Neural cell (in vitro differentiated cells): ENCODE measurements around the gene CEP55. TPM values are rescaled to one million over a fixed set of nuclear protein-coding genes. Genes with fewer than 3 reads are reported as not detected.

Experiments used
- H2AFZ ChIP-seq: fragments of 200-600, 300-800 bp; sonication (generic), shearing (Covaris generic); 2 replicates; pipeline ENCODE4 v1.6.0; 2014; ENCODE audit warnings: low read depth, mild to moderate bottlenecking, antibody characterized with exemption, low read length, moderate library complexity
- H3F3A ChIP-seq: fragments of 200-600 bp; shearing (Covaris generic); 2 replicates; pipeline ENCODE4 v1.6.1; 2016; ENCODE audit warnings: mild to moderate bottlenecking, moderate library complexity, mixed read lengths, antibody characterized with exemption, low read length; ENCODE audit not compliant: insufficient read depth, poor library complexity, severe bottlenecking
- H3K27ac ChIP-seq: fragments of 200-600, 300-800 bp; sonication (generic), shearing (Covaris generic); 2 replicates; pipeline ENCODE4 v1.5.1; 2014; ENCODE audit warnings: mild to moderate bottlenecking, low read length, moderate library complexity
- H3K27me3 ChIP-seq: fragments of 300-800, 200-600 bp; sonication (generic), shearing (Covaris generic); 2 replicates; pipeline ENCODE4 v1.6.0; 2014; ENCODE audit warnings: mild to moderate bottlenecking, low read depth, low read length, moderate library complexity; ENCODE audit not compliant: insufficient read depth
- H3K36me3 ChIP-seq: fragments of 300-800, 200-600 bp; sonication (generic), shearing (Covaris generic); 2 replicates; pipeline ENCODE4 v1.5.1; 2014; ENCODE audit warnings: mild to moderate bottlenecking, antibody characterized with exemption, low read length, moderate library complexity; ENCODE audit not compliant: insufficient read depth
- H3K4me2 ChIP-seq: fragments of 300-800, 200-600 bp; sonication (generic), shearing (Covaris generic); 2 replicates; pipeline ENCODE4 v1.6.0; 2014; ENCODE audit warnings: mild to moderate bottlenecking, low read length
- H3K4me3 ChIP-seq: fragments of 300-800, 200-600 bp; sonication (generic), shearing (Covaris generic); 2 replicates; pipeline ENCODE4 v1.5.1; 2014; ENCODE audit warnings: mild to moderate bottlenecking, low read length, moderate library complexity
- H3K79me2 ChIP-seq: fragments of 200-600 bp; shearing (Covaris generic); replicated peaks from 2 replicates; pipeline ENCODE4 v1.6.0; 2014; ENCODE audit warnings: mild to moderate bottlenecking, low read length, moderate library complexity; ENCODE audit not compliant: insufficient read depth
- H3K9ac ChIP-seq: fragments of 300-800, 200-600 bp; sonication (generic), shearing (Covaris generic); 2 replicates; pipeline ENCODE4 v1.6.1; 2016; ENCODE audit warnings: mild to moderate bottlenecking, low read length, mixed read lengths
- H3K9me2 ChIP-seq: fragments of 200-600 bp; shearing (Covaris generic); 2 replicates; pipeline ENCODE4 v1.6.1; 2016; ENCODE audit warnings: mild to moderate bottlenecking, low read length, mixed read lengths; ENCODE audit not compliant: insufficient read depth
- H3K9me3 ChIP-seq: fragments of 200-600, 300-800 bp; sonication (generic), shearing (Covaris generic); 2 replicates; pipeline ENCODE4 v1.6.1; 2016; ENCODE audit warnings: mild to moderate bottlenecking, mixed run types, low read length, moderate library complexity, mixed read lengths
- H4K20me1 ChIP-seq: fragments of 200-600 bp; shearing (Covaris generic); 2 replicates; pipeline ENCODE4 v1.6.1; 2016; ENCODE audit warnings: mild to moderate bottlenecking, mixed run types; ENCODE audit not compliant: insufficient read depth
- CTCF ChIP-seq: fragments of 450-650 bp; IDR thresholded peaks from 2 replicates; pipeline ENCODE4 v1.5.1; 2014; ENCODE audit warnings: antibody characterized with exemption, mild to moderate bottlenecking, moderate library complexity; ENCODE audit not compliant: poor library complexity, severe bottlenecking
- EP300 ChIP-seq: fragments of 450-650 bp; conservative IDR thresholded peaks from 2 replicates; pipeline ENCODE4 v1.6.1; 2014; ENCODE audit warnings: antibody characterized with exemption, mild to moderate bottlenecking, moderate library complexity; ENCODE audit not compliant: poor library complexity, severe bottlenecking
- EZH2 ChIP-seq: fragments of 200-600, 300-800 bp; shearing (Covaris generic), sonication (generic); IDR thresholded peaks from 2 replicates; pipeline ENCODE4 v1.6.1; 2014; ENCODE audit warnings: antibody characterized with exemption, low read length, borderline replicate concordance, mild to moderate bottlenecking; ENCODE audit not compliant: insufficient read depth, poor library complexity, severe bottlenecking
- MXI1 ChIP-seq: fragments of 450-650 bp; conservative IDR thresholded peaks from 2 replicates; pipeline ENCODE4 v1.6.1; 2014; ENCODE audit warnings: antibody characterized with exemption, mild to moderate bottlenecking; ENCODE audit not compliant: poor library complexity, severe bottlenecking
- POLR2AphosphoS5 ChIP-seq: IDR thresholded peaks from 2 replicates; pipeline ENCODE4 v1.6.1; 2012
- RAD21 ChIP-seq: fragments of 450-650 bp; conservative IDR thresholded peaks from 2 replicates; pipeline ENCODE4 v1.6.1; 2014; ENCODE audit warnings: antibody characterized with exemption, mild to moderate bottlenecking, moderate library complexity
- REST ChIP-seq: IDR thresholded peaks from 2 replicates; pipeline ENCODE4 v1.6.1; 2012; ENCODE audit warnings: borderline replicate concordance
- SMC3 ChIP-seq: fragments of 450-650 bp; conservative IDR thresholded peaks from 2 replicates; pipeline ENCODE4 v1.6.1; 2014; ENCODE audit warnings: antibody characterized with exemption, mild to moderate bottlenecking, moderate library complexity; ENCODE audit not compliant: poor library complexity
- TAF1 ChIP-seq: IDR thresholded peaks from 2 replicates; pipeline ENCODE4 v1.6.1; 2012; ENCODE audit warnings: low read depth
- polyA plus RNA-seq: library from polyadenylated mRNA; depleted of rRNA; stranded (reverse); fragments of >200 nt; gene quantifications from 2 replicates; pipeline ENCODE4 v1.2.3, GENCODE V29; 2014

Gene CEP55
- polyA plus RNA-seq, 1 donor from 2014 or later: 0.67 TPM

- Histone ChIP-seq H3K27ac (no peak overlapping the region), H3K79me2 (no peaks in the 10 kb centered on the region), H3K4me3 (no peak overlapping the region), H3F3A (no peaks in the 10 kb centered on the region), H3K9me3 (no peaks in the 10 kb centered on the region), H4K20me1 (no peaks in the 10 kb centered on the region), H3K9me2 (no peaks in the 10 kb centered on the region), H3K9ac (no peak overlapping the region), H3K36me3 (no peaks in the 10 kb centered on the region), H2AFZ (no peak overlapping the region), H3K4me2 (no peak overlapping the region), H3K27me3 (no peaks in the 10 kb centered on the region)
- TF ChIP-seq TAF1 (no peak), SMC3 (no peak), POLR2AphosphoS5 (no peak), CTCF (no peak), MXI1 (no peak), EP300 (no peak), RAD21 (no peak), REST (no peak), EZH2 (no peak)
Observed at GRCh38 chr10:93553482-93554315, 57.3 kb downstream of the CEP55 start.

GRCh38 chr10:93554316-93554663 is 57.9 kb downstream of the CEP55 start:
- H3K27ac ChIP-seq: no peak overlapping the region
- no peak for TF ChIP-seq TAF1
- no peak for TF ChIP-seq SMC3
- TF ChIP-seq EZH2: no peak
- TF ChIP-seq REST: no peak
- TF ChIP-seq MXI1: no peak
- TF ChIP-seq RAD21: no peak
- no peak for TF ChIP-seq EP300
- TF ChIP-seq POLR2AphosphoS5: no peak
- TF ChIP-seq CTCF: no peak
- H3F3A ChIP-seq: no peaks in the 10 kb centered on the region
- H3K36me3 ChIP-seq: no peaks in the 10 kb centered on the region
- H3K4me2 ChIP-seq: no peak overlapping the region
- no peak overlapping the region for H3K4me3 ChIP-seq
- H3K79me2 ChIP-seq: no peaks in the 10 kb centered on the region
- H3K9ac ChIP-seq: no peak overlapping the region
- no peaks in the 10 kb centered on the region for H4K20me1 ChIP-seq
- no peaks in the 10 kb centered on the region for H3K27me3 ChIP-seq
- no peaks in the 10 kb centered on the region for H3K9me2 ChIP-seq
- no peaks in the 10 kb centered on the region for H3K9me3 ChIP-seq
- H2AFZ ChIP-seq: no peak overlapping the region
